ENCODE data around the gene RP2.

Gene RP2

DNA sequence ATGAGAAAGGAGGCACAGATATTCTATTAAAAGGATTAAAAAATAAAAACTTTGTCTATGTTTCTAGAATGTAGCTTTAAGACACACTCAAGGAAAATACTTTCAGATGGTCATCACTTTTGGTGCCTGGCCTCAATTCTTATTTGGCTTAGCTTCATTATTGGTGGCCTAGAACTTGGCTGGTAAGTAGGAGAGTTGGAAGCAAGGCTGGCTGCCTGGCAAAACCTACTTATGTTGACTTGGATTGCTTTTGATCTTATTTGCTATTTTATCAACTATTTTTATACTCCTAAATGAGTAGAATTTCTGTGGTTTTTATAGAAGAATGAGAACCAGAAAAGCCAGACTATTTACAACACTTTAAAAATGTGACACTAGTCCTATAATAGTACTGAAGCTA is 40.1 kb downstream of the RP2 start:
- no peak for DNase-seq (ENCODE audit: extremely low spot score)
- TF ChIP-seq, protein P1, sequence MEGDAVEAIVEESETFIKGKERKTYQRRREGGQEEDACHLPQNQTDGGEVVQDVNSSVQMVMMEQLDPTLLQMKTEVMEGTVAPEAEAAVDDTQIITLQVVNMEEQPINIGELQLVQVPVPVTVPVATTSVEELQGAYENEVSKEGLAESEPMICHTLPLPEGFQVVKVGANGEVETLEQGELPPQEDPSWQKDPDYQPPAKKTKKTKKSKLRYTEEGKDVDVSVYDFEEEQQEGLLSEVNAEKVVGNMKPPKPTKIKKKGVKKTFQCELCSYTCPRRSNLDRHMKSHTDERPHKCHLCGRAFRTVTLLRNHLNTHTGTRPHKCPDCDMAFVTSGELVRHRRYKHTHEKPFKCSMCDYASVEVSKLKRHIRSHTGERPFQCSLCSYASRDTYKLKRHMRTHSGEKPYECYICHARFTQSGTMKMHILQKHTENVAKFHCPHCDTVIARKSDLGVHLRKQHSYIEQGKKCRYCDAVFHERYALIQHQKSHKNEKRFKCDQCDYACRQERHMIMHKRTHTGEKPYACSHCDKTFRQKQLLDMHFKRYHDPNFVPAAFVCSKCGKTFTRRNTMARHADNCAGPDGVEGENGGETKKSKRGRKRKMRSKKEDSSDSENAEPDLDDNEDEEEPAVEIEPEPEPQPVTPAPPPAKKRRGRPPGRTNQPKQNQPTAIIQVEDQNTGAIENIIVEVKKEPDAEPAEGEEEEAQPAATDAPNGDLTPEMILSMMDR (IDR thresholded peaks at IDR 0.05; ENCODE audit: control extremely low read depth, extremely low read depth, low read depth, missing control alignments), result no peak
- ChIA-PET CTCF (no interaction called here), POLR2A (no interaction called here)

DNA sequence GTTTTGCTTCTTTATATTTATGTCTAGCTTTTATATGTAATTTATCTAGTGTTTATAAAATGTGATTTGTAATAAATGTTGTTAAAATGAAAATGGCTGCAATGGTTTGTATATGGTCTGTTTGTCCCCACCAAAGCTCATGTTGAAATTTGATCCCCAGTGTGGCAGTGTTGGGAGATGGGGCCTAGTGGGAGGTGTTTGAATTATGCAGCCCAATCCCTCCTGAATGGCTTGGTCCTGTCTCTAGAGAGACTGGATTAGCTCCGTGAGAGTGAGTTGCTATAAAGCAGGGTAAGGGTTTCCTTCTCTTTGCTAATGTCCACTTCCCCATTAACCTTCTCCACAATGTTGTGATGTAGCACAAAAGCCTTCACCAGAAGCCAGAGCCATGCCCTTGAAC is 45.4 kb downstream of the RP2 start:
- ChIA-PET POLR2A (no interaction called here), CTCF (interaction anchor here (1.1 to 2.2 kb wide), 2 partner anchors 21 to 149 kb away, joined by 3 to 7 read pairs; no protein-coding TSS in a partner anchor)

DNA sequence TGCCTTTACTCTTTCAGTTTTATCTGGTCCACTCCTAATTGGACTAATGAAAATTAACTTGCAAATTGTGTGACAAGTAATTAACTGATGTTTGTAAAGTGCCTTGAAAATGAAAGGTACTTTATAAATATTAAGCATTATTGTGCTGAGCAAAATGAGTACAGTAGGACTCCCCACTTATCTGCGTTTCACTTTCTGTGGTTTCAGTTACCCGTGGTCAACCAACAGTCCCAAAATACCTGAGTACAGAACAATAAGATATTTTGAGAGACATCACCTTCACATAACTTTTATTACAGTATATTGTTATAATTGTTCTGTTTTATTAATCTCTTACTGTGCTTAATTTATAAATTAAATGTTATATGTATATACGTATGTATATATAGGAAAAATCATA is 48.0 kb downstream of the RP2 start:
- TF ChIP-seq, protein P1 (IDR thresholded peaks at IDR 0.05; ENCODE audit: control extremely low read depth, extremely low read depth, low read depth, missing control alignments), result no peak
- no peak for DNase-seq (ENCODE audit: extremely low spot score)
- ChIA-PET POLR2A (no interaction called here), CTCF (no interaction called here)

More for the DNA sequence above, 45.4 kb downstream of the RP2 start:
- TF ChIP-seq, protein P1 (IDR thresholded peaks at IDR 0.05; ENCODE audit: control extremely low read depth, extremely low read depth, low read depth, missing control alignments), result no peak
- DNase-seq (ENCODE audit: extremely low spot score), result no peak

DNA sequence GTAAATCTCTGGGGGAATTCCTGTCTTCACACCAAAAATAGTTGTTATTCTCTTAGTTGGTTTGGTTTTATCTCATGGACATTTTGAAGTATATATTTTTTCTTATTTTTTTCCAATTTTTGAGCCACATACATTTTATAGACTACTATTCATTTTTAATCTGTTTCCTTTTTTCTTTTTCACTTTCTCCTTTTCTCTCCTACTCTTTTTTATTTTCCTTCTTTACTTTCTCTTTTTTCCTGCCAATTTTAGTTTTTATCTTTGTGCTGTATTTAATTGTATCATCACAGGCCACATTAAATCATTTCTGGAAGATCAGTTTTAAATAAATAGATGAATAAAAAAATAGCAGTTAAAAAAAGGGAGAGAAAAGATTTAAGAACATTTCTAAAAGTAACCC is 61.4 kb downstream of the RP2 start:
- TF ChIP-seq, protein P1 (IDR thresholded peaks at IDR 0.05; ENCODE audit: control extremely low read depth, extremely low read depth, low read depth, missing control alignments), result no peak
- ChIA-PET POLR2A (no interaction called here), CTCF (no interaction called here)
- no peak for DNase-seq (ENCODE audit: extremely low spot score)

DNA sequence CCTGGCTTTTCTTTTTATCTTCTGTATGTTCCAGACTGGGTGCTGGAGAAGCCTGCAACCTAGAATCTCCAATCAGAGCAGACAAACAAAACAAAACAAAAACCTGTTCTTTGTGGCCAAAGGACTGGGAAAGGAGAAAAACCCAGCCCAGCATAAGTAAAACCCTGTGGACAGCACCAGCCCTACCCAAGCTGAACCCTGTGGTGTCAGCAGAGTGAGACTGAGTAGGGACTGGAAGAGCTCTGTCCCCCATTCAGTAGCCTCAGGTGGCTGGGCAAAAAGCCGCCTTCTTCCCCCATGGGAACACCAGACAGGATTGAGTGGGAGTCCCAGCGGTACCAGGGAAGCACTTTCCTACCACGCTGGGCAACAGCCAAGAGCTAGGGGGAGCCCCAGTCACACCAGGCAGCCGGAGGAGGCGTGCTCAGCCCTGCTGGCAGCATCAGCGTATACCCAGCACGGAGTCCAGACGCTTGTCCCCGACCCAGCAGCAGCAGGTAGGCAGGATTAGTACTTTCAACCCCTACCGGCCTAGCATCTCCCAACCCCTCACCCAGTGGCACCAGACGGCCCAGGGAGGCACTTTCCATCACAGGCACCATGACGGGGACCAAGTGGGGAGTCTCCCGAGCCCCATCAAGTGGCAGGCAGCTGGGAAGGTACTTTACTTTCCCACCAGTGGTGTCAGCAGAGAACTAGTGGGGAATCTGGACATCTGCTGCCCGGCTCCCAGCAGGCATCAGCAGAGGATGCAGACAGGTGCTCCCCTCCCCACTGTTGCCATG is 66.8 kb downstream of the RP2 start:
- ChIA-PET POLR2A (no interaction called here), CTCF (interaction anchor here (0.7 to 2.0 kb wide), 18 partner anchors 9 to 190 kb away, joined by 3 to 14 read pairs (median 4); partner anchors contain the start of genes JADE3 and RP2)
- TF ChIP-seq, protein P1 (IDR thresholded peaks at IDR 0.05; ENCODE audit: control extremely low read depth, extremely low read depth, low read depth, missing control alignments), result peak; percentile 56
- DNase-seq (ENCODE audit: extremely low spot score), result peak; percentile 64

DNA sequence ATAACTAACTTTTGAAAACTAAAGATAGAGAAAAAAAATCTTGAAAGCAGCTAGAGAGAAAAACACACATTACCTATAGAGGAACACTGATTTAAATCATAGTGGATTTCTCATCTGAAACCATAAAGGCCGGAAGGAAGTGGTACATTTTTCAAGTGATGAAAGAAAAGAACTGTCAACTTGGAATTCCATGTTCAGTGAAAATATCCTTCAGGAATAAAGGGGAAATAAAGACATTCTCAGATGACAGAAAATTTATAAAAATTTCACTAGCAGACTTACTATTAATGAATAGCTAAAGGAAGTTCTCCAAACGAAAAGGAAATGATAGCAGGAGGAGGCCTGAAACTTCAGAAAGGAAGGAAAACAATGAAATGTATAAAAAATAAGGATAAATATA is 67.8 kb downstream of the RP2 start:
- POLR2A ChIA-PET, result no interaction called here
- CTCF ChIA-PET, result interaction anchor here (0.9 to 2.0 kb wide), 7 partner anchors 8 to 187 kb away, joined by 3 to 14 read pairs (median 4); partner anchors contain the start of gene JADE3
- TF ChIP-seq, protein P1 (IDR thresholded peaks at IDR 0.05; ENCODE audit: control extremely low read depth, extremely low read depth, low read depth, missing control alignments), result no peak
- no peak for DNase-seq (ENCODE audit: extremely low spot score)

Measured in GM10248 (cell line).